OCI-LY7 (cell line): ENCODE data around the gene CRACR2B. TPM values are rescaled to one million over a fixed set of nuclear protein-coding genes. Genes with fewer than 3 reads are reported as not detected.

Source experiments
- BruUV-seq: library from RNA; stranded (reverse); fragments of 400-500 nt; replicated peaks from 2 replicates; lab custom pipeline; 2021; lab: Mats Ljungman, UMichigan
- CTCF ChIA-PET: fragments of 300-600 bp; sonication (Branson Sonifier 250); formaldehyde crosslinking; loops from one replicate; lab custom pipeline; 2022; ENCODE audit warnings: antibody characterized with exemption; ENCODE audit not compliant: unreplicated experiment; lab: Charles Lee
- POLR2A ChIA-PET: fragments of 300-600 bp; sonication (Branson Sonifier 250); formaldehyde crosslinking; loops from one replicate; lab custom pipeline; 2022; ENCODE audit warnings: antibody characterized with exemption; lab: Charles Lee
- DNase-seq: peaks from one replicate; pipeline ENCODE4 v3.0.0-alpha.2; 2015; ENCODE audit warnings: low spot score
- H2AFZ ChIP-seq: fragments of 200-600 bp; sonication (generic), shearing (Covaris generic); 2 replicates; pipeline ENCODE4 v1.6.1; 2014; ENCODE audit warnings: mild to moderate bottlenecking, antibody characterized with exemption, low read length, moderate library complexity
- H3K27ac ChIP-seq: fragments of 200-600 bp; sonication (generic); 2 replicates; pipeline ENCODE4 v1.5.1; 2014; ENCODE audit warnings: mixed run types, low read depth, mild to moderate bottlenecking, moderate library complexity, low read length, inconsistent platforms; ENCODE audit not compliant: poor library complexity, severe bottlenecking
- H3K36me3 ChIP-seq: fragments of 200-600 bp; sonication (generic); 2 replicates; pipeline ENCODE4 v1.6.1; 2014; ENCODE audit warnings: mild to moderate bottlenecking, antibody characterized with exemption, low read length, moderate library complexity, mixed read lengths; ENCODE audit not compliant: insufficient read depth
- H3K4me1 ChIP-seq: fragments of 200-600 bp; sonication (generic); 2 replicates; pipeline ENCODE4 v1.5.1; 2014; ENCODE audit warnings: mild to moderate bottlenecking, low read length; ENCODE audit not compliant: insufficient read depth, poor library complexity, severe bottlenecking
- H3K4me2 ChIP-seq: fragments of 200-600 bp; sonication (generic); 2 replicates; pipeline ENCODE4 v1.6.1; 2014; ENCODE audit warnings: mild to moderate bottlenecking, low read length
- H3K4me3 ChIP-seq: fragments of 200-600 bp; sonication (generic); 2 replicates; pipeline ENCODE4 v1.5.1; 2014; ENCODE audit warnings: mild to moderate bottlenecking, low read depth, low read length; ENCODE audit not compliant: poor library complexity, severe bottlenecking
- H3K79me2 ChIP-seq: fragments of 200-600 bp; sonication (generic); 2 replicates; pipeline ENCODE4 v1.6.1; 2016; ENCODE audit warnings: low read depth, mild to moderate bottlenecking, low read length, moderate library complexity, mixed read lengths; ENCODE audit not compliant: insufficient read depth
- H3K9me2 ChIP-seq: fragments of 200-600 bp; sonication (generic); 2 replicates; pipeline ENCODE4 v1.6.1; 2016; ENCODE audit warnings: mild to moderate bottlenecking, low read length, mixed read lengths; ENCODE audit not compliant: insufficient read depth
- H3K9me3 ChIP-seq: fragments of 200-600 bp; sonication (generic); 2 replicates; pipeline ENCODE4 v1.6.1; 2014; ENCODE audit warnings: mild to moderate bottlenecking, mixed run types, low read length, mixed read lengths
- H4K20me1 ChIP-seq: fragments of 200-600 bp; sonication (generic); 2 replicates; pipeline ENCODE4 v1.6.1; 2014; ENCODE audit warnings: mild to moderate bottlenecking, antibody characterized with exemption, low read length, moderate library complexity, mixed read lengths; ENCODE audit not compliant: insufficient read depth
- EZH2phosphoT487 ChIP-seq: fragments of 200-600 bp; sonication (generic); IDR thresholded peaks from 2 replicates; pipeline ENCODE4 v1.6.1; 2018; ENCODE audit warnings: low read depth, borderline replicate concordance, mild to moderate bottlenecking, mixed run types, antibody characterized with exemption, low read length, moderate library complexity, mixed read lengths
- intact Hi-C: fragments of 100-400 bp; cut with micrococcal nuclease; formaldehyde crosslinking; loops from one replicate; pipeline ENCODE4 v1.10.0; 2022; ENCODE audit not compliant: unreplicated experiment
- total RNA-seq, 2 experiments: library from RNA; depleted of rRNA in 1 of 2; stranded (reverse); fragments of >200 nt in 1 of 2; shearing (Covaris generic) in 1 of 2; gene quantifications; 2 replicates each; pipeline ENCODE4 v1.2.3, GENCODE V29; 2014 to 2022
- TF ChIP-seq, protein P1 (sequence below): fragments of 200-600 bp; sonication (generic); conservative IDR thresholded peaks from 2 replicates; pipeline ENCODE4 v1.5.1; 2014; ENCODE audit warnings: mild to moderate bottlenecking, antibody characterized with exemption, low read length, moderate library complexity, mixed read lengths

CRACR2B gene
- total RNA-seq, 2 experiments from 2014 or later: 2.8 to 20.1 TPM

GRCh38 chr11:852762-853161 lies 25.0 kb downstream of the CRACR2B start:
- CTCF ChIA-PET: no interaction called here
- no peak overlapping the region for H3K4me2 ChIP-seq
- H3K9me3 ChIP-seq: no peaks in the 10 kb centered on the region
- H3K4me3 ChIP-seq: no peak overlapping the region
- no peaks in the 10 kb centered on the region for H3K36me3 ChIP-seq
- H3K9me2 ChIP-seq: no peaks in the 10 kb centered on the region
- DNase-seq: no peak
- H4K20me1 ChIP-seq: no peaks in the 10 kb centered on the region
- TF ChIP-seq, protein P1, sequence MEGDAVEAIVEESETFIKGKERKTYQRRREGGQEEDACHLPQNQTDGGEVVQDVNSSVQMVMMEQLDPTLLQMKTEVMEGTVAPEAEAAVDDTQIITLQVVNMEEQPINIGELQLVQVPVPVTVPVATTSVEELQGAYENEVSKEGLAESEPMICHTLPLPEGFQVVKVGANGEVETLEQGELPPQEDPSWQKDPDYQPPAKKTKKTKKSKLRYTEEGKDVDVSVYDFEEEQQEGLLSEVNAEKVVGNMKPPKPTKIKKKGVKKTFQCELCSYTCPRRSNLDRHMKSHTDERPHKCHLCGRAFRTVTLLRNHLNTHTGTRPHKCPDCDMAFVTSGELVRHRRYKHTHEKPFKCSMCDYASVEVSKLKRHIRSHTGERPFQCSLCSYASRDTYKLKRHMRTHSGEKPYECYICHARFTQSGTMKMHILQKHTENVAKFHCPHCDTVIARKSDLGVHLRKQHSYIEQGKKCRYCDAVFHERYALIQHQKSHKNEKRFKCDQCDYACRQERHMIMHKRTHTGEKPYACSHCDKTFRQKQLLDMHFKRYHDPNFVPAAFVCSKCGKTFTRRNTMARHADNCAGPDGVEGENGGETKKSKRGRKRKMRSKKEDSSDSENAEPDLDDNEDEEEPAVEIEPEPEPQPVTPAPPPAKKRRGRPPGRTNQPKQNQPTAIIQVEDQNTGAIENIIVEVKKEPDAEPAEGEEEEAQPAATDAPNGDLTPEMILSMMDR: no peak
- no peak for TF ChIP-seq EZH2phosphoT487
- no peak overlapping the region for H3K27ac ChIP-seq
- intact Hi-C loops: no loop called here
- no peaks in the 10 kb centered on the region for H3K79me2 ChIP-seq
- H3K4me1 ChIP-seq: peaks cover 19% of the 10 kb centered on the region
- no peak overlapping the region for H2AFZ ChIP-seq
- POLR2A ChIA-PET: no interaction called here
- no TSS peak for BruUV-seq

- no peaks in the 10 kb centered on the region for H3K36me3 ChIP-seq
- no peaks in the 10 kb centered on the region for H3K9me2 ChIP-seq
- H3K4me2 ChIP-seq: no peak overlapping the region
- no peak overlapping the region for H3K27ac ChIP-seq
- TF ChIP-seq EZH2phosphoT487: no peak
- TF ChIP-seq, protein P1: 0 out of 2 replicates have a peak, but pooled peaks have one; percentile 25
- no peak overlapping the region for H3K4me3 ChIP-seq
- intact Hi-C loops: no loop called here
- peaks cover 11% of the 10 kb centered on the region for H3K4me1 ChIP-seq
- no peaks in the 10 kb centered on the region for H4K20me1 ChIP-seq
- no peaks in the 10 kb centered on the region for H3K9me3 ChIP-seq
- no peak for DNase-seq
- no TSS peak for BruUV-seq
- no peak overlapping the region for H2AFZ ChIP-seq
- CTCF ChIA-PET: interaction anchor here (0.5 kb wide), 1 partner anchor 43 kb away, joined by 3 read pairs; no protein-coding TSS in a partner anchor
- H3K79me2 ChIP-seq: no peaks in the 10 kb centered on the region
- POLR2A ChIA-PET: no interaction called here
These were observed 26.1 kb downstream of the CRACR2B start for GRCh38 chr11:853682-854448.
